DOHH2 (cell line): ENCODE results near the gene GPSM1.

Experiments used
- EZH2phosphoT487 ChIP-seq: fragments of 200-600 bp; sonication (generic); IDR thresholded peaks from 2 replicates; pipeline ENCODE4 v1.6.1; 2017; ENCODE audit warnings: borderline replicate concordance, mild to moderate bottlenecking, antibody characterized with exemption, low read length, moderate library complexity, mixed read lengths
- TF ChIP-seq, protein P1 (sequence below): fragments of 200-600 bp; sonication (generic); IDR thresholded peaks from one replicate; pipeline ENCODE4 v1.5.1; 2014; ENCODE audit warnings: antibody characterized with exemption, mild to moderate bottlenecking, low read depth, low read length; ENCODE audit not compliant: poor library complexity, severe bottlenecking

DNA sequence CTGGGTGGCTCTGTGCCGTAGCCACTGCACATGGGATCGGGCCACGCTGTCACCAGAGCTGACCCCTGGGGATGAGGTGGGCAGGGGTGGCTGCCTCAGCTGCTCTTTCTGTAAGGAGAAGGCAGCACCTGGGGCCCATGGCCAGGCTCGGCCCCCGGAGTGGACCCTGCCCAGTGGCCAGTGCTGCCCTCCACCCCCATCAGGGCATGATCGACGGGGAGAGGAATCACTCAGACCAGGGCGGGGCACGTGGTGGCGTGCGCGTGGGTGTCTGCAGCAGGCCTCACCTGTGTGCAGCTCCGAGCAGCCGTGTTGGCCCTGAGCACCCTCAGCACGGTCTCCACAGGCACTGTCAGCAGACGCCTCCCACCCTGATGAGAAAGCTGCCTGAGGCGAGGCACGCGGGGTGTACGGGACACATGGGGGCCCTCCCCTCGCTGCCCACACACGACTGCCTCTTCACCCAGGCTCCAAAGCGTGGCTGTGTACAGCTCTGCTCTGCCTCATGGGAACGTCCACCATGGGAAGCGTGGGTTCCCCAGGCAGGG lies 54.7 kb downstream of the GPSM1 start:
- TF ChIP-seq, protein P1, sequence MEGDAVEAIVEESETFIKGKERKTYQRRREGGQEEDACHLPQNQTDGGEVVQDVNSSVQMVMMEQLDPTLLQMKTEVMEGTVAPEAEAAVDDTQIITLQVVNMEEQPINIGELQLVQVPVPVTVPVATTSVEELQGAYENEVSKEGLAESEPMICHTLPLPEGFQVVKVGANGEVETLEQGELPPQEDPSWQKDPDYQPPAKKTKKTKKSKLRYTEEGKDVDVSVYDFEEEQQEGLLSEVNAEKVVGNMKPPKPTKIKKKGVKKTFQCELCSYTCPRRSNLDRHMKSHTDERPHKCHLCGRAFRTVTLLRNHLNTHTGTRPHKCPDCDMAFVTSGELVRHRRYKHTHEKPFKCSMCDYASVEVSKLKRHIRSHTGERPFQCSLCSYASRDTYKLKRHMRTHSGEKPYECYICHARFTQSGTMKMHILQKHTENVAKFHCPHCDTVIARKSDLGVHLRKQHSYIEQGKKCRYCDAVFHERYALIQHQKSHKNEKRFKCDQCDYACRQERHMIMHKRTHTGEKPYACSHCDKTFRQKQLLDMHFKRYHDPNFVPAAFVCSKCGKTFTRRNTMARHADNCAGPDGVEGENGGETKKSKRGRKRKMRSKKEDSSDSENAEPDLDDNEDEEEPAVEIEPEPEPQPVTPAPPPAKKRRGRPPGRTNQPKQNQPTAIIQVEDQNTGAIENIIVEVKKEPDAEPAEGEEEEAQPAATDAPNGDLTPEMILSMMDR: no peak
- TF ChIP-seq EZH2phosphoT487: no peak
